NCI-H2227 (cell line): ENCODE data around the gene HBS1L.
"Not testable (repeated sequence)": the region's sequence is repeated elsewhere in the genome, so short reads cannot be mapped to it uniquely, and the experiment has no call there.

ENCODE experiments used
- DNase-seq: peaks from one replicate; lab custom pipeline; 2025; ENCODE audit not compliant: unreplicated experiment; lab: John Stamatoyannopoulos, UW

Gene HBS1L

GRCh38 chr6:135075018-135075417 is 20.4 kb upstream of the HBS1L start:
- DNase-seq, result no peak

GRCh38 chr6:135073756-135074393 is 19.3 kb upstream of the HBS1L start:
- no peak for DNase-seq

GRCh38 chr6:135073217-135073616 is 18.6 kb upstream of the HBS1L start:
- DNase-seq, result no peak

- no peak for DNase-seq
These were observed 18.1 kb upstream of the HBS1L start for GRCh38 chr6:135072753-135073152.

GRCh38 chr6:135071541-135071940 is 16.9 kb upstream of the HBS1L start:
- DNase-seq, result no peak

DNA sequence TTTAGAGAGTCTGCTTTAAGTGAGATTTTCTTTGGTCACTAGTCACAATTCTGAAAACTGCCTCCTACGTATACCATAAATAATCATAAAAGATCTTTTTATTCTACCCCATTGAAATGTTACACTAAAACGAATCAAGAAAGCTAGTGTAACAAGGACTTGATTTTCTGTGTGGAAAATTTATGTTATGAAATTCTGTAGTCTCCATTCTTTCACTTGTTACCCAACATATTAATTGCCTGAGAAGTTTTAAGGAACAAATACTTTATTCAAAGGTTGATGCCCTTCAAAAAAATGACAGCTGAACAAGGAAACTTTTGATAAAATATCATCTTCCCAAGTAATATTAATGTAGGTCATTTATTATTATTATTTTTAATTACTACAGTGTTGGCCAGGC is 13.3 kb upstream of the HBS1L start:
- no peak for DNase-seq

DNA sequence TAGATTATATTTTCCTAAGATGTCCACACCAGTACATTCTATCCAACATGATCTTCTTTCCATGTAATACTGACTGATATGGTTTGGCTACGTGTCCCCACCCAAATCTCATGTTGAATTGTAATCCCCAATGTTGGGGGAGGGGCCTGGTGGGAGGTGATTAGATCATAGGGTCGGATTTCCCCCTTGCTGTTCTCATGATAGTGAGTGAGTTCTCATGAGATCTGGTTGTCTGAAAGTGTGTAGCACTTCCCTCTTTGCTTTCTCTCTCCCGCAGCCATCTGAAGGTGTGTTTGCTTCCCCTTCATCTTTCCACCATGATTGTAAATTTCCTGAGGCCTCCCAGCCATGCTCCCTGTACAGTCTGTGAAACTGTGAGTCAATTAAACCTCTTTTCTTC is 12.2 kb upstream of the HBS1L start:
- DNase-seq, result no peak

- DNase-seq, result no peak
These were observed 11.8 kb upstream of the HBS1L start for GRCh38 chr6:135066397-135066796.

DNA sequence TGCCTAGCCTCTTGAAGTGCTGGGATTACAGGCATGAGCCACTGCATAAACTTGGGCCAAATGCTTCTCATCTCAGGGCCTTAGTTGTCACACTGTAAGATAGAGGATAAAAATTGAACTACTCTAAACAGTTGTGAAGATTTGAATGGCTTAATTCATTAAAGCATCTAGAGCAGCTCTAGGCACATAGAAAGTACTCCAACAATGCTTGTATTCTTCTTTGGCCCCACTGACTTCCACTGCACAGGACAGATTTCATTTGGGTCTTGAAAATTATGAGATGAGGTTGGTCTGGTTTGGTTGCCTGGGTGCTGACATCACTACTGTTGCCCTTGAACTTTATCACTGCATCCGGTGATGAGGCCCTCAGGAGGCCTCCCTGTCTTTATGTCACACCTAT is 10.0 kb upstream of the HBS1L start:
- no peak for DNase-seq

DNA sequence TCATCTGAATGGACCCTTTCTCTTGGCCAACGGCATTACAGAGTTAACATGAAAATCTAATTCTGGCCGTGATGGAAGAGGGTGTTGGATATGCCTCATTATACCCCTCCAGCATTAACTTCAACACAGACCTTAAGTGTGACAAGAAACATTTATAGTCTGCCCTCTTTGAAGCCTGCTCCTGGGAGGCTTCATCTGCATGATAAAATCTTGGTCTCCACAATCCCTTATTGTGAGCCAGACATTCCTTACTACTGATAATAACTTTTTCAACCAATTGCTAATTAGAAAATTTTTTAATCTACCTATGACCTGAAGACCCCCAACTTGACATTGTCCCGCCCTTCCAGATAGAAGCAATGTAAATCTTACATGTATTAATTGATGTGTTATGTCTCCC is 9.3 kb upstream of the HBS1L start:
- DNase-seq, result no peak

GRCh38 chr6:135062735-135063134 is 8.1 kb upstream of the HBS1L start:
- DNase-seq, result no peak

- no peak for DNase-seq
These were observed 5.5 kb upstream of the HBS1L start for GRCh38 chr6:135060076-135060475.

DNA sequence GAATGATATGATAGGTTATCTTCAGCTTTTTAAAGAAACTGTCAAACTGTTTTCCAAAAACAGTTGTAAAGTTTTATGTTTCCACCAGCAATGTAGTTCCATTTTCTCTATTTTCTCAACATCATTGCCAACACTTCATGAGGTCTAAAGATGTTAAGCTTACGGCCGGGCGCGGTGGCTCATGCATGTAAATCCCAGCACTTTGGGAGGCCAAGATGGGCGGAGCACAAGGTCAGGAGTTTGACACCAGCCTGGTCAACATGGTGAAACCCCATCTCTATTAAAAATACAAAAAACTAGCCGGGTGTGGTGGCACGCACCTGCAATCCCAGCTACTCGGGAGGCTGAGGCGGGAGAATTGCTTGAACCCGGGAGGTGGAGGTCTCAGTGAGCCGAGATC is 3.7 kb upstream of the HBS1L start:
- not testable (repeated sequence) for DNase-seq

GRCh38 chr6:135056632-135057031 is 2.0 kb upstream of the HBS1L start:
- DNase-seq, result no peak

DNA sequence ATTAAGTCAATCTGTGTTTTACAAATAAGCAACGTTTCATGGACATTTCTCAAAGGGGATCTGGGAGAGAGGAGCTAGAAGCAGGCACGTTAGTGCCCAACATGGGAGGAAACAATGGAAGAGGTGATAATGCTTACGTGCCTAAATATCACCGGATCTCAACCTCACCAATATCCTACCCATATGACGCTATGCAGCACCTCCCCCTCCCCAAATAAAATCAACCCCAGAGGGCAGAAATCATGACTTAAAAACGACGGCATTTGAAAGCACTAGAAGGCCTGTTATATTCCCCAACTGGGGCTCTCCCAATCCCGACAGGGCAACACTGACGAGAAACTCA is 425 bp downstream of the HBS1L start:
- DNase-seq, result peak; percentile 25

DNA sequence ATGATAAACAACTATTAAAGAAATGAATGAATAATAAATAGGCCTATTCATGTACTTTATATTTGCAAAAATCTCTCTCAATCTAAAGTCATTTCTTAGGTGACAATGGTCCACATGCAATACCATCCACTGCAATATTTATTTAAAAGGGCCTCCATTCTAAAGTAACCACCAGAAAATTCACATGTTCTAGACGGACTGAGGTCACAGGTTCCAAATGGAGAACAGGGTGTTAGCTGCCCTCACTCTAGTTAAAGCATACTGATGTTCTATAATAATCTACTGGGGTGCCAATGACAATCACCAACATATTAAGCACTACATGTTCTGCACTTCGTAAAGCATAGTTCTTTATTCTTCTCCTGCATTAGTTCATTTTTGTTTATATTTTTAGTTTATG is 1.2 kb downstream of the HBS1L start:
- no peak for DNase-seq

DNA sequence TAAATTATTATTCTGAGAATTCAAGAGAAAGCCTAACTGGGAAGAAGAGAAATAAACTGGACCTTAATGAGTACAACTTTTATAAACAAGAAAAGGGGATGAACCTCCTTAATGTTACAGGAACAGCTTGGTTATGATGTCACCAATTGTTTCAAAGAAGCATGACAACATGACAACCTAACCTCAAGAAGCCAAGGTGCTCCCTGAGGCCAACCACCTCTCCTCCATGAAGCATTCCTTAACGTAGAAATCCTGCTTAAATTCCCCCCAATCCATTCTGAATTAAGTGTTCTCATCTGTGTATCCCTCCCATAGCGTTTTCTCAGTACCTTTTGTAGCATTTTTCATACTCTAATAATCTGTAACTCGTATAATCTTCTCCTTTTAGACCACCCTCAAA is 1.7 kb downstream of the HBS1L start:
- DNase-seq, result no peak

- no peak for DNase-seq
These were observed 5.7 kb downstream of the HBS1L start for GRCh38 chr6:135048915-135049314.

DNA sequence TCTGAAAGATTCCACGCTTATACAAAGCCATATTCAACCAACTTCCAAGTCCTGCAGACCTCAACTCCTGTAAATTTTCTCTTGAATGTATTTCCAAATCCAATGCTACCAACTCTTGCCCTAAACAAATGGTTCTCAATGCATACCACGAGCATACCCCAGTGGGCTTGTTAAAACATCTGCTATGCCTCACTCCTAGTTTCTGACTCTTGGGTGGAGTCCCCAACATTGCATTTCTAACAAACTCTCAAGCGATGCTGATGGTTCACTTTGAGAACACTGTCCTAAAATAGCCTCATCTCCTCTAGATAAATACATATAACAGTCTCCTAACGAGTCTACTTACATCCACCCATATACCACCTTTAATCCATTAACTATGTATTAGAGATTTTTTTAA is 7.3 kb downstream of the HBS1L start:
- no peak for DNase-seq

DNA sequence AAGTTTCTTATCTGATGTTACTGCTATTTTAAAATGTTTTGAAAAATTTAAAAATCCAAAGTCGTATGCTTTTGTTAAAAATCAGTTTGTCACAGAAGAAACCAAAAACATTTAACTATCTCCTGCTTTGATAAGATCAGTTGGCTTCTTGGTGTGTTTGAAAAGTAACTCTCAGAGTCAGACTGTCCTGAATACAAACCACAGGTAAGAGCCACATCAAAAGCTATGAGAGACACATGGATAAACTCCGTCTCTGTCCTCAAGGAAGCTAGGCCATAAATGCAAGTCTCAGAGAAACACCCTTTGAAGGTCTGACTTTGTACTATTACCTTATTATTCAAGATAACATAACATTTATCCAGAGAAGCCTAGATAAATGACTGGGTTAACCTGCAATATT is 7.7 kb downstream of the HBS1L start:
- no peak for DNase-seq

GRCh38 chr6:135044639-135045038 is 10.0 kb downstream of the HBS1L start:
- DNase-seq, result no peak

DNA sequence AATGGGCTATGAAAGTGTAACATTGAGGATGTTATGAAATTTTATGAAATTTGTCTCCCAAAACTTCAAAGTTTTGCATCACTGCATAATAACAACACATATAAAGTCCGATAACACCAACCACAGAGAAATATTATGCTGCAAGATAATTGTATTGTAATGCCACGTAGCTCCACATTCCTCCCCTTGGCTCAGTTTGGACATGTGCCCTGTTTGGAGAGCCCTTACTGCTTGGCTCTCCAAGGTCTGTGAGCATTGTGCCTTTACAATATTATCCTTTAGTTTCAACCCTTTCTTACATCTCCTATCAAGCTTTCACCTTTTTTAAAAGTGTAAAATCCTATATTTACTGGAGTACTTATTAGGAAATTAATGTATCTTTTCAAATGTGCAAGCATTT is 10.8 kb downstream of the HBS1L start:
- DNase-seq, result no peak

DNA sequence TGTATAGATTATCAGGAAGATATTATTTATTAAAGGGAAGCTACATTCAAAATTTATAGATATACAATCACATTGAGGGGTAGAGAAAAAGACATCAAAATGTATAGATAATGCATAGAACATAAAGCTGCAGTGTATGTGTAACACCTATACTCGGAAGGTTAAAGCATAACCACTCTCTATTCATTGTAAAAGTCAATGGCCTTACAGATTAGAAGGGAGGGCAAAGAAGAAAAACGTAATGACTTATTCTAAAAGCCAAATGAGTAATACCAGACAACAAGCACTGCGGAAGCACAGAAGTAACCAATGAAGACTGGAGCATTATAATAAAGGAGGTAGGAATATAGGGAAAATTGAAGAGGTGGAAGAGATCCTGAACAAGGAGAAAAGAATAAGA is 11.3 kb downstream of the HBS1L start:
- DNase-seq, result no peak

GRCh38 chr6:135038335-135038734 is 16.3 kb downstream of the HBS1L start:
- no peak for DNase-seq
